Stimulated activated CD4-positive, alpha-beta T cell treated with anti-CD3 and anti-CD28 coated beads, TNF-alpha, amount 100 ng/mL, for 24 hours (primary cell): ENCODE measurements around the gene CHSY1.
A peak's percentile ranks its signal among the peaks of the same experiment; 100 is the strongest.
"Not testable (repeated sequence)": the region's sequence is repeated elsewhere in the genome, so short reads cannot be mapped to it uniquely, and the experiment has no call there.

Experiments used
- DNase-seq, 3 experiments: peaks; one replicate each; pipeline ENCODE4 v3.0.0-alpha.2; 2020; ENCODE audit warnings: low read depth in 3 of 3

The CHSY1 gene, protein sequence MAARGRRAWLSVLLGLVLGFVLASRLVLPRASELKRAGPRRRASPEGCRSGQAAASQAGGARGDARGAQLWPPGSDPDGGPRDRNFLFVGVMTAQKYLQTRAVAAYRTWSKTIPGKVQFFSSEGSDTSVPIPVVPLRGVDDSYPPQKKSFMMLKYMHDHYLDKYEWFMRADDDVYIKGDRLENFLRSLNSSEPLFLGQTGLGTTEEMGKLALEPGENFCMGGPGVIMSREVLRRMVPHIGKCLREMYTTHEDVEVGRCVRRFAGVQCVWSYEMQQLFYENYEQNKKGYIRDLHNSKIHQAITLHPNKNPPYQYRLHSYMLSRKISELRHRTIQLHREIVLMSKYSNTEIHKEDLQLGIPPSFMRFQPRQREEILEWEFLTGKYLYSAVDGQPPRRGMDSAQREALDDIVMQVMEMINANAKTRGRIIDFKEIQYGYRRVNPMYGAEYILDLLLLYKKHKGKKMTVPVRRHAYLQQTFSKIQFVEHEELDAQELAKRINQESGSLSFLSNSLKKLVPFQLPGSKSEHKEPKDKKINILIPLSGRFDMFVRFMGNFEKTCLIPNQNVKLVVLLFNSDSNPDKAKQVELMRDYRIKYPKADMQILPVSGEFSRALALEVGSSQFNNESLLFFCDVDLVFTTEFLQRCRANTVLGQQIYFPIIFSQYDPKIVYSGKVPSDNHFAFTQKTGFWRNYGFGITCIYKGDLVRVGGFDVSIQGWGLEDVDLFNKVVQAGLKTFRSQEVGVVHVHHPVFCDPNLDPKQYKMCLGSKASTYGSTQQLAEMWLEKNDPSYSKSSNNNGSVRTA

DNA sequence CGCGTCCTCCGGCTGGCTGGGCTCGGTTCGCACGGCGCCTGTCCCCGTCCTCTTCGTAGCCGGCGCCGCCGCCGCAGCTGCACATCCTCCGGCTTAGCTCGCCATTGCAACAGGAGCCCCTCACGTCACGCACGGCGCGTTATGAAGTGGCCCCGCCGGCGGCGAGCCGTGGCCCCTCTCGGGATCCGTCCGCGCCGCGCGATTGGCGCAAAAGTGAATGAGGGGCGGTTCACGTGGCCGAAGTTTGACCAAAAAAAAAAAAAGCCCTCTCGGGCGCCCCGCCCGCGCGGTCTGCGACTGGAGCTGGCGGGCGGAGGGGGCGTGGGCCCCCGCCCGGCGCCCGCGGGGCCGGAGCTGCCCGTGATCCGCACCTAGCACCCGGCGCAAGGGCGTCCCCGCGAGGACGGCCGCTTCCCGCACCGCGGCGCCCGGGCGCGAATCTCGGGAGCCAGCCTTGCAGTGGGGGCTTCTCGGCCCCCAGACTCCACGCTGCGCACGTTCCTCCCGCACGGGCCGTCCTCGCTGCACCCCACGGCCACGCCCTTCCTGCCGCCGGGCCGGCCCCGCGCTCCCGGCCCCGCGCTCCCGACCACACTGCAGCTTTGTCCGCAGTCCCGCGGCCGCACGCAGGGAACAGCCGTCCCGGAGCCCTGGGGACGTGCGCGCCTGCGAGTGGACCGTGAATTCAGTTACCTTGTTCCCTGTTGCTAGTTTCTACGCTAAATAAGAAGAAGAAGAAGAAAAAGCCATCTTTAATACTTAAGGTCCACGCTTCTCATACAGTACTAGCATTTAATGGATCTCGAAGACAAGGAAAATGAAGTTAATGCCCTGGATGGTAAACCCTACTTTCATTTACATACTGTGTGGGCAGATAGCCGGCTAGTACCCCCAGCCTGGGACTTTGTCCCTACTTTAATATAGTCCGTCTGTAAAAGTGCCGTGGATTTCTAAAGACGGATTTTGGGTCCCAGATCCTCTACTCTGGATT is at the start of gene CHSY1:
CHSY1 (minus strand) TSS at position 219 of the 991 bp plus-strand sequence. CDS start 592 bp downstream, outside the sequence.
- DNase-seq = peak; percentile 68 to 83 (median 73)

DNA sequence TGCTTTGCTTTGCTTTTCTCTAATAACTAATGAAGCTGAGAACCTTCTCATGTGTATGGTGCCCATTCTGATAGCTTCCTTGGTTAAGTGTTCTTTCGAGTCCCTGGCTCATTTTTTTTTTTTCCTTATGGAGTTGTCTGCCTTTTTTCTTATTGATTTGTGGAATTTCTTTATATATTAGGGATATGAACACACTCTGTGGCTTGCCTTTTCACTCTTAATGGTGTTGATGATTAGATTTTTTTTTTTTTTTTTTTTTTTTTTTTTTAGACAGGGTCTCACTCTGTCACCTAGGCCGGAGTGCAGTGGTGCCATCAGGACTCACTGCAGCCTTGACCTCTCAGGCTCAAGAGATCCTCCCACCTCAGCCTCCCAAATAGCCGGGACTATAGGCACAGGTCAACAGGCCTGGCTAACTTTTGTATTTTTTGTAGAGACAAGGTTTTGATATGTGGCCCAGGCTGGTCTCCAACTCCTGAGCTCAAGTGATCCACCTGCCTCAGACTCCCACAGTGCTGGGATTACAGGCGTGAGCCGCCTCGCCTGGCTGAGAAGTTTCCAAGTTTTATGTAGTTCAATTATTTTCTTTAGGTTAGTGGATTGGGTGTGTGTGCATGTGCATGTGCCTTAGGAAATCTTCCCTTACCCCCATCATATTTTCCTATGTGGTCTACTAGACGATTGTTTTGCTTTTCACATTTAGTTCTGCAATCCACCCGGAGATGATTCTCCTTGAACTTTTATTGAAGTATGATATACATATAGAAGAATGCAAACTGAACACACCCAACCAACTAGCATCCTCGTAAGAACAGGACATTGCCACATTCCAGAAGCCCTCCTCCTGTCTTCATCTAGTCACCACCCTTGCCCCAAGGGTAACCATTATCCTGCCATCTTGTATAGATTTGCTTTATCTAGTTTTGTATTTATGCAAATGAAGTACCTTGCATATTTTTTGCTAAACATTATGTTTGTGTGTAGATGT is 44.9 kb upstream of the CHSY1 start:
- no peak for DNase-seq

DNA sequence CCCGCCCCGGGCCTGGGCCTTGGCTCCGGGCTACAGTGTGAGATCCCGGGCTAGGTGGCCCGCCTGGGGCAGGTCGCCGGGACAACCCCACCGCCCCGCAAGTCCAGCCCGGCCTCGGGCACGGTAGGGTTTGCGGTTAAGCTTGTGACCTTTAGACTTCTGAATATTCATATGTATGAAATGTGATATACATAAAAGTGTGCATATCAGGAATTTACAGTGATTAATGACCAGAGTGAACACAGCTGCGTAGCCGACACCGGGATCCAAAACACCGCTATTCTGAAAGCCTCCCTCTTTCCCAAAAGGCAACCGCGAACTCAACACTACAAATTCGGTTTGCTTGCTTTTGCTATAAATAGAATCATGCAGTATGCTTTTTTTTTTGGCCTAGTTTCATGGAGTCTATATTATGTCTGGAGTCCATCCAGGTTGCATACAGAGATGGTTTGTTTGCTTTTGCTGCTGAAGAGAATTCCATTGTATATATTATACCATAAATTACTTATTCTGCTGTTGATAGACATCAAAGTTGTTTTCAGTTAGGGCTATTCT is 43.8 kb upstream of the CHSY1 start:
- peak in 1 of 3 experiments; percentile 28 for DNase-seq

DNA sequence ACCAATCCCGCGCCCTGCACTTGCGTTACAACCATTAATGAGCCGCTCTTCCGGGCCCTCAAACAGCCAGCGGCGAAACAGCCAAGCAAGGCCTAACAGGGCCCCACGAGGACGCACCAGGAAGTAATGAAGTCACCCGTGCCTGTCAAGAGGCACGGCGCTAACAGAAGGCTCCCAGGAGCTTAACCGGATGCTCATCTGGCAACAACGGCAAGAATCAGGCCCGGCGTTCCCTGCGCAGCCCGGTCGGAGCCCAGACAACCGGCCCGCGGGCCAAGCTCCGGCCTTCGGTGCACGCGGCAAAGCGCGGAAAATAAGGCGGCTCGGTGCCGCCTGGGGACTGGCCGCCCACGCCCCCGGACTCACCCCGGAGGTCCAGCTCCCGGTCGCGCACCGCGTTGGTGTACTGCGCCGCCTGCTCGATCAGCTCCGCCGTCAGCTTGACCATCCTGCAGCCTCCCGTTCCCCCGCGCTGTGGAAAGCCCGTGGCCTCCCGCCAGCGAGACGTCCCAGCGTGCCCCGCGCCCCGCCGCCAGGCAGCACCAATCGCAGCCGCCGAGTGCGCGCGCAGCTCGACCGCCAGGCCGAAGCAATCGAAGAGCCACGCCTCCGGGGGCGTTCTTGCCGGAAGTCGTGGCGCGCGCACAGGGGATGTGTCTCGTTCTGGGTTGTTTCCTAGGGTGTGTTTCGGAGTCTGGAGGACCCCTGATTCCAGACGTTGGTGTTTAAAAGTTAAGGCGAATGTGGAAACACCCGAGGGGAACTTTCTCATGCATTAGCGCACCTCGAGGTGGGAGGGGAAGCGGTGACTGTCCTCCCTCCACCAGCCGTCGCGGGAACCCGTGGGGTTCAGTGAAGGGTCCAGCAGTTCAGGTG is 43.1 kb upstream of the CHSY1 start, which contains the start of gene SNRPA1:
SNRPA1 (minus strand) TSS at position 518 of the 876 bp plus-strand sequence; CDS start at position 448, 70 bp downstream.
- DNase-seq = peak; percentile 94 to 98 (median 98)

DNA sequence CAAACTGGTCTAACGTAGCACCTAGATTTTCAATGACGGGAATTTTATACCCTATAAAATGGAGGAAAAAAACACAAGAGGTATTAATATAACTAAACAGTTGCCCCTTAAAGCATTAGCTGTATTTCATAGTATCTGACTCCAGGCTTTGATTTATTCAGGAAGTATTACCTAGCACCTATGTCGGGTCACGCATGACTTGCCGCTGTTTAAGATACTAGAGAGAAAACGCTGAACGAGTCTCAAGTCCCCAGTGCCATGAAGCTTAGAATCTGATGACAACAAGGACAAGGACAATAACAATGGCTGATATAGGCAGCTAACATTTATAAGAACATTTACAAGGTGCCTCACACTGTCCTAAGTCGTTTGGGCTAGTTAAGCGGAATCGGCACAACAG is 41.3 kb upstream of the CHSY1 start:
- no peak for DNase-seq

DNA sequence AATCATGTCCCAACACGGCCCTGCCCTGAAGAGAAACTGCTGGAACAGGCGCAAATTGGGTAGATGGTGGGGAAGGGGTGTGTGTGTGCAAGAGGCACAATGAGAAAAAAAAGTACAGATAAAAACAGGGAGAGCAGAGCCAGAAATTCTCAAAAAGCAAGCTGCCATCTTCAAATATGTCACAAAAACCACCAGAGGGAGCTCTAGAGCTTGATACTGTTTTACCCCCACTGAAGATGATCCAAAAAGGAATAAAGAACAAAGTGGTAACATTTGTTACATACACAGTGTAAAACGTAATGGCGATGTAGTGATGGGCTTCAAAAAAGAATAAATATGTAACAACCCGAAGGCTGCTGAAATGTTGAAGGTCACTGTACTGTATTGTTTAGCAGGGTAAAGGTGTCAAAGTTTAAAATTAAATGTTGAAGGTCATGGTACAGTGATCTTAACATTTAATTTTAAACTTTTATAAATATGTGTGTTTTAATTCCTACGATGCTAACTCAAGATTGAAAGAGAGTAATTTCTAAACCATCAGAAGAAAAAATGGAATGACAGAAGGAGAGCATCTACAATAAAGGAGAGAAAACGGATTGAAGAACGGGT is 37.2 kb upstream of the CHSY1 start:
- no peak for DNase-seq

DNA sequence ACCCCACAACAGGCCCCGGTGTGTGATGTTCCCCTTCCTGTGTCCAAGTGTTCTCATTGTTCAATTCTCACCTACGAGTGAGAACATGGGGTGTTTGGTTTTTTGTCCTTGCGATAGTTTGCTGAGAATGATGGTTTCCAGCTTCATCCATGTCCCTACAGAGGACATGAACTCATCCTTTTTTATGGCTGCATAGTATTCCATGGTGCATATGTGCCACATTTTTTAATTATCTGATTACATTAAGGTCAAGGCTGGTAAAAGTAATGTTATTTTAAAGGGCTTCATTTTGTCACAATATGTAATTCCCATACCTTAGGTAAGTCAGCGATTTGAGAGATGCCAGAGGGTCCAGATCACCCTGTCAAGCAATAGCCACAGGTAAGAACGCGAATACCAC is 35.5 kb upstream of the CHSY1 start:
- DNase-seq = not testable (repeated sequence)

DNA sequence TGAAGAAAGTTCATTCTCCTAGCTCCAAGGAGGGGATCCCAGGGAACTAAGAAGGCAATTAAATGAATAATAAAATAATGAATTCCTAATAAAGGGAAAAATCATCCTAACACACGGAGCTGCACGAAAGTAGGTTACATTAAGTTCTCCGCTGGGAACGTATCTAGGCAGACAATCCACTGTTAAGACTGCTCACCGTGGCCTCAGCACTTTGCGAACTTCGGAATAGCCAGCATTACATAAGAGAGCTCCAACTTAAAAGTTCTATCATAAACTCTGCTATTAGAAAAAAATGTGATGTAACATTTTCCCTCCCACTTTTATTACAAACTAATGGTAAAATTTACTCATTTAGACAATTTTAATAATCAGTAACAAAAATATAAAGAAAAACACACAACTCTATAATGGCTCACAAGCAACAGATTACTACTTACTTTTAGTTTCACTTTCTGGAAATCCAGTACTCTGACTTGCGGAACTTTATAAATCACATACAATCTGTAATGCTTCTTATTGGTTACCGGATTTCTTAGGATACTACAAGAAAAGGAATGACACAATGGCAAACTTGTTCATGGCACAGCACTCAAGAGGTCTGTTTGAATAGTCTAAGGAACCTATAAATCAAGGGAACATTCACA is 34.7 kb upstream of the CHSY1 start:
- DNase-seq = no peak

DNA sequence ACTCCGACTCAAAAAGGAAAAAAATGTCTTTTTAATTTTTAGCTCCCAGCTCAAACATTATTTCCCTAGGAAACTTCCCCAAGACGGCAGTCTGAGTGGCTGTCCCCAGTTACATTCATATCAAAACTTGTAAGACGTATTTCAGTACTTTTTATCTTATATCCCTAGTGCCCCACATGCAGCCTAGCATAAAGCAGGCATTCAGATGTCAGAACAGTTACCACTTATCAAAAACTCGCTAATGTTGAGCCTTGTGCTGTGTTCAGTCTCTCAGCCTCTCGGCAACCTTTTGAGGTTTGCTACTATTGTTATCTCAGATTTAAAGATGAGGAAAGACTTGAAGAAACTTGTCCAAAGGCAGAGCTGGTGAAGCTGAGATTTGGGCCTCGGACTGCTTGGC is 32.1 kb upstream of the CHSY1 start:
- DNase-seq = no peak

DNA sequence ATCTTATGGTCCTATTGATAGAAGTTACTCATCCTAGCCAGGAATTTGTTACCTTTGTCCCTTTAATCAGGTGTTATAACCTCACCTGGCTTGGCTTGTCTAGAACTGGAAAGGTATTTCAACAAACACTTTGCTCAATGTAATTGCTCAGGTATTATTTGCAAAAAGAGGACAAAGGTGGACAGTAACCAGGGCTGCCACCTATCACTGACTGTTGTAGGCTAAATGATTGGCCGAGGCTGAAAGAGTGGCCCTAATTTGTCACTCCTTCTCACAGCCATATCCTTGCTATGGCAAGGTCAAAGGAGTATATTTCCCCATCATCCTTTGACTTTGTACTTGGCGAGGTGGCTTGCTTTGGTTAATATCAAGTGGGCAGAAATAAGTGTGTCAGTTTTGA is 28.2 kb upstream of the CHSY1 start:
- no peak for DNase-seq

DNA sequence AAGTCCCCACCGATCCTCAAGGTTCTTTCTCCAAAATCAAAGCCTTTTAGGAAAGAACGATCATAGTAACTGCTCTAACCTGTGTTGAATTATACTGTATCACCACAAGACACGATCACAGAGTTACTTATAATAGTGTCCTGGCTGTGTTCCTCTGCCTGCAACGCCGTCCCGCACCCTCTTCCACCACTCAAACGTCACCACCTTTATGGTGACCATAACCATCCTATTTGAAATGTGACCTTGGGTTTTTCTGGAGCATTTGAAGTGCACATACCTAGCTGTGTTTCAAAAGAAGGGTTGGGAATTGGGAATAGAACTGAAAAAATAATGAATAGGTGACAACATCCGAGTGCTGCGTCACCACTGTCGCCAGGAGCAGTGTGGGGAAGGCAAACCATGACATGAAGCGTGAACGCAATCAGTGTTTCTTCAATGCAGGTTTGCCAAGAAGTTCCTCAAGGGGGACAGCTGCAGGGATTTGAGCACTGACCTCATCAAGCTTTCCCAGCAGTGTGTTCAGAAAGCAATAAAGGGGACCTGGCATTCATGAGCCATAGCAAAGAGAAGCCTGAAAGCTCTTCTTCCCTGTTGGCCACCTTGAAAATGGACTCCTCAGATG is 26.2 kb upstream of the CHSY1 start:
- DNase-seq = no peak

DNA sequence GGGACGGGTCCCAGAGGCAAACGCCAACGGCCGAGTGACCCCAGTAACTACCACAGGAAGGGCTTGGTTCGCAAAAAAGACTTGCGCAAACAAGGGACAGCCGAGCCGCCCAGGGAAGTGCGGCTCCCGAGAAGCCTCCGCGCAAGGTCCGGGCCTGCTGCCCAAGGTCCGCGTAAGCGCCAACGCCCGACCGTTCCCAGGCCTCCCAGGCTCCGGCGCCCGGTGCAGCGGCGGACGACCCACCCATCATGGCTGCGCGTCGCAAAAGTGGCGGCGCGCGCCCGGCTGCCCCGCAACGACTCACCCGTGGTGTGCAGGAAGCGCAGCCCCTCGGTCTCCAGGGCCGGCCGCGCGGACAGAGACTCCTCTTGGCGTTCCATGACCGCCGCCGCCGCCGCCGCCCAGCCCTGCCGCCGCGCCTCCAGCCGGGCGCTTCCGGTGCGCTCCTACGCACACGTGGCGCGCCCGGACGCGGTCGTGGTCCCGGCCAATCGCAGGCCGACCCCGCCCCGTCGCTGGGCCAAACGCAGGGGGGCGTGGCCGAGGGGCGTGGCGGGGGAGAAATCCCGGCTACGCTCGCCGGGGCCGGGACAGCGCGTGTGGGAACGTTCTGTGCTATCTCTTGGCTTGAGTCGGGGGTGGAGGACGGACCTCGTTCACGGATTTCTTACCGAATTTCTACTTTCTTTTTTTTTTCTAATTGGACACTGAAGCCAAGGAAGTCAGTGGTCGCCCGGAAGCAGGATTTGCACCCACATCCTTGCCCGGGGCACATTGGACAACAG is 25.4 kb upstream of the CHSY1 start, which contains the start of gene SELENOS:
SELENOS (minus strand) TSS at position 448 of the 785 bp plus-strand sequence; CDS start at position 380, 68 bp downstream.
- DNase-seq = peak; percentile 77 to 89 (median 85)

DNA sequence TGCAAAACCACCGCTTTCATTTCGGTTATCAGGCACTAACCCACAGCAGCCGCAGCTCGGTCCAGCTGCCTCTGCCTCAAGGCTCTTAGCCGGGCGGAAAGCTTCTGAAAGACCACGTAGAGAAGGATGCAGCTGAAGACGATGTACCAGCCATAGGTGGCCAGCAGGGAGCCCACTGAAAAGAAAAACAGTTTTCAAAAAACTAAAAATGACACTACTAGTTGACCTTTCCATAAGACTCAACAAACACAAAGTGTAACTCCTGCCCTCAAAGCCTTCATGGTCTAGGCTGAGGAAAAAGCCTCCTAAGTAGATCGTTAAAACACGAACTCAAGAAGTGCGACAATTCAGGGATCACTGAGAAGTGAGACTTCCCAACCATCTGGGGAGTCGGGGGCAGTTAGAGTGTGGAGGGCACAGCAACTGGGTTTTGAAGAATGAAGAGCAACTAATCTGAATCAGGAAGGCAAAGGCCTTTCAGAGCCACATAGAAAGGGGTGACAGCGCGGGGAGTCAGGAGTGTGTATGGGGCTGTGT is 24.7 kb upstream of the CHSY1 start:
- no peak for DNase-seq

DNA sequence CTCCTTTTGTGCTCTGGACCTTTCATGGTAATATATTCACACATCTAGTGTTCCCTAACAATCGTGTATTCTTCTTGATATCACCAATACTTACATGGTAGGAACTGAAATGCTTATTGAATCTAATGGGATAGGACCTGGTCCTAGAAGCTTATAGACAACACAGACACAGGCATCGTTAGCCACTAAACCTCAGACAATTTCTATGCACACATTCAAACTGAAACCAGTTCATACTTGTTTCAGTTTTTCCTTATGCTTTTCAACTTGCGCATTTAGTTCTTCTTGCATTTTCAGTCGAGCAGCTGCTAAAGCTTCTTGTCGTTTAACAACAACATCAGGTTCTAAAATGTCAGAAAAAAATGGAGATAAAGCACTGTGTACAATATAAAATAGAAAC is 23.2 kb upstream of the CHSY1 start:
- no peak for DNase-seq

DNA sequence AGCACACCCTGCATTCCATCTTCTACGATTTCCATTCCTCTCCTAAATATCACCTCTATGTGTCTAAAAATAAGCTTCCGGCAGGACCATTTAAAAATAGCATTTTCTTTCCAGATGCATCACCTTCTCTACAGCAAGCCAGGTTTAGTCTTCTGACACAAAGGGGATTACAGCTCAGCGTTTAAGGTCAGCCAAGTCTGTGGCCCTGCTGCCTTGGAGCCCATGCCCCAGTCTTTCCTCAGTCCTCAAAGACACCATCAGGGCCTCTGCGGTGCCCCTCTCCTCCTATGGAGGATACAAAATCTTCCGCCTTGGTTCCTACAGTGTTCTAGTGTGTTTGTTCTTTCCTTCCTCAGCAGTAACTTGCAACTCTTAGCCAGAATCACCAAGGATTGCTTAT is 21.7 kb upstream of the CHSY1 start:
- DNase-seq = no peak

DNA sequence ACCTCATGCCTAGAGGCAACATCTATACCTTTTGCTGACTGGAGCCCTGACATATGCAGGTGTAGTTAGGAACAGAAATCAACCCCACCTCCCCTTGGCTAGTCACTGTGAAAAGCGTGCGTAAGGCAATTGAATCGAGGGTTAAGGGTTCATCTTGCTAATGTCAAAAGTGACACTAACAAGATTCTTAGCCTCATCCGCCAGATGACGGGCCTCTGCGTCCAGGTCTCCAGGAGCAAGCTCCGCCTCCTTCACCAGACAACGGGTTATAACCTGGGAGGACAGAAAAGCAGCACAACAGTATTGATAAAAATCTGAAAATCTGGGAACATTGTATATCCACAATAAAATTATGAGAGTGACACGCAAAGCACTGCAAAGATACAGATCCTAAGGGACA is 20.7 kb upstream of the CHSY1 start:
- DNase-seq = no peak
